ENCODE measurements around the gene MAP4.

Gene MAP4

GRCh38 chr3:47863391-47864128 lies 152.7 kb downstream of the MAP4 start:
- no peak for DNase-seq (ENCODE audit: low read depth)

GRCh38 chr3:47859956-47860605 lies 156.1 kb downstream of the MAP4 start:
- no peak for DNase-seq (ENCODE audit: low read depth)

- no peak for DNase-seq (ENCODE audit: low read depth)
These were observed 159.1 kb downstream of the MAP4 start for GRCh38 chr3:47857151-47857550.

- DNase-seq (ENCODE audit: low read depth), result no peak
These were observed 159.5 kb downstream of the MAP4 start for GRCh38 chr3:47856669-47857068.

GRCh38 chr3:47855461-47856383 lies 160.5 kb downstream of the MAP4 start:
- DNase-seq (ENCODE audit: low read depth), result no peak

GRCh38 chr3:47854720-47855455 lies 161.3 kb downstream of the MAP4 start:
- DNase-seq (ENCODE audit: low read depth), result no peak

GRCh38 chr3:47854267-47854666 lies 161.9 kb downstream of the MAP4 start:
- DNase-seq (ENCODE audit: low read depth), result no peak

GRCh38 chr3:47852604-47853602 lies 163.3 kb downstream of the MAP4 start:
- DNase-seq (ENCODE audit: low read depth), result no peak

GRCh38 chr3:47851888-47852603 lies 164.2 kb downstream of the MAP4 start:
- no peak for DNase-seq (ENCODE audit: low read depth)

- no peak for DNase-seq (ENCODE audit: low read depth)
These were observed 165.4 kb downstream of the MAP4 start for GRCh38 chr3:47850564-47851410.

GRCh38 chr3:47849699-47850563 lies 166.3 kb downstream of the MAP4 start:
- no peak for DNase-seq (ENCODE audit: low read depth)

- no peak for DNase-seq (ENCODE audit: low read depth)
These were observed 167.0 kb downstream of the MAP4 start for GRCh38 chr3:47849186-47849698.

GRCh38 chr3:47848599-47849117 lies 167.6 kb downstream of the MAP4 start:
- no peak for DNase-seq (ENCODE audit: low read depth)

- DNase-seq (ENCODE audit: low read depth), result no peak
These were observed 168.3 kb downstream of the MAP4 start for GRCh38 chr3:47847801-47848518.

GRCh38 chr3:47847260-47847659 lies 169.0 kb downstream of the MAP4 start:
- no peak for DNase-seq (ENCODE audit: low read depth)

- DNase-seq (ENCODE audit: low read depth), result no peak
These were observed 169.4 kb downstream of the MAP4 start for GRCh38 chr3:47846880-47847248.
